ENCODE data around the gene TRPM1.

DNA sequence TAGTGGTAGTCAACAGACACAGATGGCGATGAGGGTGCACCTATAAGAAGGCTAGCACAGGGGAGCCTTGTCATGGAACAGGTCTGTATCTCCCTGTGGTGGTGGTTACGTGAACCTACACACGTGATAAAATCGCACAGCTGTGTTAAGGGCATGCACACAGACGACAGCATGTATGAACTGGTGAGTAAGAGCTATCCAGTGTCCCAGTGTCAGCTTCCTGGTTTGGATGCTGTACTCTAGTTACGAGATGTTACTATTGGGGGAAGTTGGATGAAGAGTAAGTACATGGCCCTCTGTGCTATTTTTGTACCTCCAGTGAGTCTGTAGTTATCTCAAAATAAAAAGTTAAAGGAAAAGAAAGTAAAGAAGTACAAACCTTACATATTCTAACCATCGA lies 148.3 kb downstream of the TRPM1 start:
- TF ChIP-seq EZH2phosphoT487 (IDR thresholded peaks at IDR 0.05; ENCODE audit: low read length), result no peak
- TF ChIP-seq, protein P1, sequence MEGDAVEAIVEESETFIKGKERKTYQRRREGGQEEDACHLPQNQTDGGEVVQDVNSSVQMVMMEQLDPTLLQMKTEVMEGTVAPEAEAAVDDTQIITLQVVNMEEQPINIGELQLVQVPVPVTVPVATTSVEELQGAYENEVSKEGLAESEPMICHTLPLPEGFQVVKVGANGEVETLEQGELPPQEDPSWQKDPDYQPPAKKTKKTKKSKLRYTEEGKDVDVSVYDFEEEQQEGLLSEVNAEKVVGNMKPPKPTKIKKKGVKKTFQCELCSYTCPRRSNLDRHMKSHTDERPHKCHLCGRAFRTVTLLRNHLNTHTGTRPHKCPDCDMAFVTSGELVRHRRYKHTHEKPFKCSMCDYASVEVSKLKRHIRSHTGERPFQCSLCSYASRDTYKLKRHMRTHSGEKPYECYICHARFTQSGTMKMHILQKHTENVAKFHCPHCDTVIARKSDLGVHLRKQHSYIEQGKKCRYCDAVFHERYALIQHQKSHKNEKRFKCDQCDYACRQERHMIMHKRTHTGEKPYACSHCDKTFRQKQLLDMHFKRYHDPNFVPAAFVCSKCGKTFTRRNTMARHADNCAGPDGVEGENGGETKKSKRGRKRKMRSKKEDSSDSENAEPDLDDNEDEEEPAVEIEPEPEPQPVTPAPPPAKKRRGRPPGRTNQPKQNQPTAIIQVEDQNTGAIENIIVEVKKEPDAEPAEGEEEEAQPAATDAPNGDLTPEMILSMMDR (IDR thresholded peaks at IDR 0.05; ENCODE audit: low read length), result no peak
- TF ChIP-seq EZH2 (optimal IDR thresholded peaks at IDR 0.05; ENCODE audit: low read depth, low read length), result no peak
